ENCODE measurements around the gene SAA2. TPM values are rescaled to one million over a fixed set of nuclear protein-coding genes. Genes with fewer than 3 reads are reported as not detected.

SAA2 gene
- total and polyA plus RNA-seq, 10 of the 15 experiments (the other 5 are each of a cell fraction or from before 2014, with no cell fraction given): 0.18 to 4.1 (median 0.28) TPM; not detected in 2

DNA sequence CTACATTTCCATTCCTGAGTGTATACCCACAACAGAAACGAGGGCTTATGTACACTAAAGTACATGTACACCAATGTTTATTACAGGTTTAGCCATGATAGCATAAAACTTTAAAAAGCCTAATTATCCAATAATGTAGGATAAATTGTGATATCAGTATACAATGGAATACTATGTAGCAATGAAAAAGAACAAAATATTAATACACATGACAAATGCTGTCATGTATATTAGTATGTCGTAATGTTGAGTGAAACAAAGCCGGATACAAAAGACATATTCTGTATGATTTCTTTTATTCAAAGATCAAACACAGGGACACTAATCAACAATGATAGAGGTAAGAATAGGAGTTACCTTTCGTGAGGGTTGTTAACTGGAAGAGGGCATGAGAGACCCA is 14.6 kb downstream of the SAA2 start:
- peaks cover 5% of the 10 kb centered on the region for H3K4me1 ChIP-seq (ENCODE audit: control insufficient read depth, insufficient read depth, low read length)
- H3K9me3 ChIP-seq (replicated peaks; ENCODE audit: control insufficient read depth, insufficient read depth, low read length): no peaks in the 10 kb centered on the region
- no peaks in the 10 kb centered on the region for H3K79me2 ChIP-seq (ENCODE audit: control insufficient read depth, insufficient read depth, low read length)
- H3K27me3 ChIP-seq (replicated peaks in 1 of 2; ENCODE audit: control insufficient read depth in 2 of 2, insufficient read depth in 2 of 2, low read length in 1 of 2): no peaks in the 10 kb centered on the region
- RAD21 ChIA-PET (ENCODE audit: unreplicated experiment): interaction anchor here (2.1 kb wide), 1 partner anchor 10 kb away, joined by 8 read pairs; no protein-coding TSS in a partner anchor
- DNase-seq (ENCODE audit: low read depth, low spot score) (no peak), FAIRE-seq (no peak), ATAC-seq (no peak)
- intact Hi-C loops (cut with micrococcal nuclease; ENCODE audit: unreplicated experiment): no loop called here
- no peak overlapping the region for H3K4me3 ChIP-seq
- no peak overlapping the region for H3K9ac ChIP-seq (ENCODE audit: control insufficient read depth, insufficient read depth, low read length)
- no peaks in the 10 kb centered on the region for H3K36me3 ChIP-seq (ENCODE audit: control insufficient read depth in 2 of 2, insufficient read depth in 2 of 2, low read length in 1 of 2)
- H3K27ac ChIP-seq (ENCODE audit: control insufficient read depth, insufficient read depth): no peak overlapping the region
- in situ Hi-C loops (cut with MboI): no loop called here
- BruUV-seq (replicated peaks): no TSS peak
- SMC1A ChIA-PET (ENCODE audit: uncharacterized antibody, unreplicated experiment): no interaction called here
- no peaks in the 10 kb centered on the region for H4K20me1 ChIP-seq (ENCODE audit: control insufficient read depth, insufficient read depth)
- no peak overlapping the region for H3K4me2 ChIP-seq (ENCODE audit: control insufficient read depth, insufficient read depth)
- CTCF ChIA-PET: interaction anchor here (0.6 to 1.8 kb wide), 3 partner anchors 9 to 495 kb away, joined by 3 to 12 read pairs (median 4); no protein-coding TSS in a partner anchor
- WGBS (ENCODE audit: insufficient coverage, insufficient replicate concordance, low lambda C conversion rate, missing lambda C conversion rate): 44% methylated on average over 4 of the region's 4 CpGs
- POLR2A ChIA-PET: no interaction called here
- TF ChIP-seq PKNOX1 (IDR thresholded peaks at IDR 0.05) (no peak), RELA (IDR thresholded peaks at IDR 0.05; ENCODE audit: borderline replicate concordance, partially characterized antibody) (no peak), TAF1 (IDR thresholded peaks at IDR 0.05; ENCODE audit: borderline replicate concordance, low read depth, low read length) (no peak), LARP7 (IDR thresholded peaks at IDR 0.05) (no peak), PBX3 (IDR thresholded peaks at IDR 0.05; ENCODE audit: insufficient replicate concordance, low read depth, low read length) (no peak), CBFB (IDR thresholded peaks at IDR 0.05; ENCODE audit: low read depth) (no peak), RFX5 (IDR thresholded peaks at IDR 0.05; ENCODE audit: low read depth, low read length) (no peak), USF2 (IDR thresholded peaks at IDR 0.05; ENCODE audit: borderline replicate concordance, low read depth, low read length) (no peak), SMAD1 (IDR thresholded peaks at IDR 0.05; ENCODE audit: low read depth, partially characterized antibody) (no peak), TCF12 (IDR thresholded peaks at IDR 0.05; ENCODE audit: low read depth, low read length) (no peak), RAD21 (IDR thresholded peaks at IDR 0.05; ENCODE audit: insufficient read depth, low read depth, low read length) (no peak), SMARCA5 (IDR thresholded peaks at IDR 0.05) (no peak), ZSCAN29 (IDR thresholded peaks at IDR 0.05) (no peak), DPF2 (IDR thresholded peaks at IDR 0.05) (no peak)
- TF ChIP-seq, protein P1, sequence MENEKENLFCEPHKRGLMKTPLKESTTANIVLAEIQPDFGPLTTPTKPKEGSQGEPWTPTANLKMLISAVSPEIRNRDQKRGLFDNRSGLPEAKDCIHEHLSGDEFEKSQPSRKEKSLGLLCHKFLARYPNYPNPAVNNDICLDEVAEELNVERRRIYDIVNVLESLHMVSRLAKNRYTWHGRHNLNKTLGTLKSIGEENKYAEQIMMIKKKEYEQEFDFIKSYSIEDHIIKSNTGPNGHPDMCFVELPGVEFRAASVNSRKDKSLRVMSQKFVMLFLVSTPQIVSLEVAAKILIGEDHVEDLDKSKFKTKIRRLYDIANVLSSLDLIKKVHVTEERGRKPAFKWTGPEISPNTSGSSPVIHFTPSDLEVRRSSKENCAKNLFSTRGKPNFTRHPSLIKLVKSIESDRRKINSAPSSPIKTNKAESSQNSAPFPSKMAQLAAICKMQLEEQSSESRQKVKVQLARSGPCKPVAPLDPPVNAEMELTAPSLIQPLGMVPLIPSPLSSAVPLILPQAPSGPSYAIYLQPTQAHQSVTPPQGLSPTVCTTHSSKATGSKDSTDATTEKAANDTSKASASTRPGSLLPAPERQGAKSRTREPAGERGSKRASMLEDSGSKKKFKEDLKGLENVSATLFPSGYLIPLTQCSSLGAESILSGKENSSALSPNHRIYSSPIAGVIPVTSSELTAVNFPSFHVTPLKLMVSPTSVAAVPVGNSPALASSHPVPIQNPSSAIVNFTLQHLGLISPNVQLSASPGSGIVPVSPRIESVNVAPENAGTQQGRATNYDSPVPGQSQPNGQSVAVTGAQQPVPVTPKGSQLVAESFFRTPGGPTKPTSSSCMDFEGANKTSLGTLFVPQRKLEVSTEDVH (IDR thresholded peaks at IDR 0.05; ENCODE audit: low read depth, partially characterized antibody): no peak
- no peak overlapping the region for H2AFZ ChIP-seq (ENCODE audit: control insufficient read depth, low read depth, low read length)
